ENCODE results near the gene DDX59.

DNA sequence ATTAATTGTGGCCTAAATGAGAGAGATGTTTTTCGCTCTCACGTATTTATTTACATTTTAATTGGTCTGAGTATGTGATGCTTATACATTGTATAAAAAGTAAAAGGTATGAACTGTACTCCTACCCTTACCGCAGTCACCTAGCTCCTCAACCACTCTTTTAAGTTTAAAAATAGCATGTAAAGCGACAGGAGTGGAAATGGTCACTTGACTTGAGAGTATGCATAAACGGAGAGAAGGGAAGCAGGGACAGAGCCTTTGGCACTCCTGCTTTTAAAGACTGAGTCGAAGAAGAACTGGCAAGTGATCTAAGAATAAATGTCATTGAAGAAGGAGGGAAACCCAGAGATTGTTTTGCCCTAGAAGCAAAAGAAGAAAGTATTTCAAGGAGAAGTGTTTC lies 11.5 kb upstream of the DDX59 start:
- no peak for TF ChIP-seq REST (tag by site-specific recombination; IDR thresholded peaks at IDR 0.05)
- TF ChIP-seq ZNF324 (tag by site-specific recombination; IDR thresholded peaks at IDR 0.05) = no peak
- TF ChIP-seq ZNF707 (tag by site-specific recombination; IDR thresholded peaks at IDR 0.05) = no peak
